Left ventricle myocardium inferior (tissue), 1 donor: ENCODE results near the gene NECTIN1. TPM values are rescaled to one million over a fixed set of nuclear protein-coding genes. Genes with fewer than 3 reads are reported as not detected.

ENCODE experiments used
- DNase-seq: peaks from one replicate; pipeline ENCODE4 v3.0.0-alpha.2; 2020
- H3K27ac ChIP-seq: fragments of 200-600 bp; replicated peaks from 2 replicates; pipeline ENCODE4 v1.8.0; 2021
- H3K27me3 ChIP-seq: fragments of 200-600 bp; 2 replicates; pipeline ENCODE4 v1.8.0; 2021; ENCODE audit warnings: low read depth
- H3K36me3 ChIP-seq: fragments of 200-600 bp; 2 replicates; pipeline ENCODE4 v1.8.0; 2021
- H3K4me1 ChIP-seq: fragments of 200-600 bp; 2 replicates; pipeline ENCODE4 v1.8.0; 2021
- H3K4me3 ChIP-seq: fragments of 200-600 bp; 2 replicates; pipeline ENCODE4 v1.8.0; 2021; ENCODE audit warnings: mild to moderate bottlenecking, moderate library complexity
- H3K9me3 ChIP-seq: fragments of 200-600 bp; replicated peaks from 2 replicates; pipeline ENCODE4 v1.8.0; 2021
- CTCF ChIP-seq: fragments of 200-600 bp; IDR thresholded peaks from 2 replicates; pipeline ENCODE4 v1.8.0; 2021; ENCODE audit warnings: antibody characterized with exemption, mild to moderate bottlenecking, borderline replicate concordance
- intact Hi-C: fragments of 100-400 bp; cut with micrococcal nuclease; formaldehyde crosslinking; loops from one replicate; pipeline ENCODE4 v1.11.0; 2022
- total RNA-seq: library from RNA; stranded (reverse); fragmentation: NEBNext Ultra II Directional; extraction: Animal tissue kit (Norgen Biotek cat#: 25700); gene quantifications from one replicate; pipeline ENCODE4 v1.2.1, GENCODE V29; 2021
- donor health status: DM: no; HTN: yes; CAD: no; lungs with severe emphysema.

Gene NECTIN1
- total RNA-seq, 1 donor from 2014 or later, result 22.9 TPM

- Histone ChIP-seq H3K27ac (no peak overlapping the region), H3K27me3 (peaks cover 9% of the 10 kb centered on the region), H3K4me3 (no peak overlapping the region), H3K36me3 (no peaks in the 10 kb centered on the region), H3K4me1 (peaks cover 8% of the 10 kb centered on the region), H3K9me3 (no peaks in the 10 kb centered on the region)
- intact Hi-C loops, result no loop called here
- DNase-seq, result no peak
- TF ChIP-seq CTCF, result no peak
Measured at GRCh38 chr11:119752946-119753345, 23.9 kb upstream of the NECTIN1 start.

- intact Hi-C loops, result no loop called here
- H3K36me3 ChIP-seq, result no peaks in the 10 kb centered on the region
- peaks cover 9% of the 10 kb centered on the region for H3K27me3 ChIP-seq
- no peak overlapping the region for H3K27ac ChIP-seq
- no peak overlapping the region for H3K4me3 ChIP-seq
- peaks cover 8% of the 10 kb centered on the region for H3K4me1 ChIP-seq
- DNase-seq, result no peak
- no peak for TF ChIP-seq CTCF
- no peaks in the 10 kb centered on the region for H3K9me3 ChIP-seq
Measured at GRCh38 chr11:119752345-119752871, 23.4 kb upstream of the NECTIN1 start.

GRCh38 chr11:119750056-119750455 is 21.1 kb upstream of the NECTIN1 start:
- DNase-seq, result no peak
- TF ChIP-seq CTCF, result no peak
- intact Hi-C loops, result no loop called here
- peaks cover 9% of the 10 kb centered on the region for H3K27me3 ChIP-seq
- H3K27ac ChIP-seq, result no peak overlapping the region
- no peaks in the 10 kb centered on the region for H3K9me3 ChIP-seq
- H3K4me3 ChIP-seq, result no peak overlapping the region
- H3K4me1 ChIP-seq, result peaks cover 8% of the 10 kb centered on the region
- H3K36me3 ChIP-seq, result no peaks in the 10 kb centered on the region

- intact Hi-C loops, result no loop called here
- TF ChIP-seq CTCF, result no peak
- Histone ChIP-seq H3K4me3 (no peak overlapping the region), H3K27me3 (peaks cover 9% of the 10 kb centered on the region), H3K9me3 (no peaks in the 10 kb centered on the region), H3K36me3 (no peaks in the 10 kb centered on the region), H3K4me1 (peaks cover 4% of the 10 kb centered on the region), H3K27ac (no peak overlapping the region)
- no peak for DNase-seq
Measured at GRCh38 chr11:119749006-119749565, 20.1 kb upstream of the NECTIN1 start.

GRCh38 chr11:119747868-119748660 is 19.1 kb upstream of the NECTIN1 start:
- H3K36me3 ChIP-seq, result no peaks in the 10 kb centered on the region
- H3K4me3 ChIP-seq, result no peak overlapping the region
- DNase-seq, result no peak
- intact Hi-C loops, result no loop called here
- no peak overlapping the region for H3K27ac ChIP-seq
- H3K27me3 ChIP-seq, result peaks cover 14% of the 10 kb centered on the region
- H3K9me3 ChIP-seq, result no peaks in the 10 kb centered on the region
- no peaks in the 10 kb centered on the region for H3K4me1 ChIP-seq
- no peak for TF ChIP-seq CTCF
